Stimulated activated CD8-positive, alpha-beta memory T cell treated with anti-CD3 and anti-CD28 coated beads, Interleukin-7, amount 100 ng/mL, for 48 hours (primary cell): ENCODE measurements around the gene SLC5A12.

Experiments
- DNase-seq, 2 donors: peaks; one replicate each; pipeline ENCODE4 v3.0.0-alpha.2; 2020; ENCODE audit warnings: low read depth in 1 of 2; ENCODE audit errors: extremely low read depth in 1 of 2

The SLC5A12 gene

GRCh38 chr11:26726960-26727359 lies 5.1 kb upstream of the SLC5A12 start:
- no peak for DNase-seq

- DNase-seq, result no peak
These were observed 1.9 kb downstream of the SLC5A12 start for GRCh38 chr11:26719998-26720397.

GRCh38 chr11:26719289-26719973 lies 2.4 kb downstream of the SLC5A12 start:
- DNase-seq, result no peak

DNA sequence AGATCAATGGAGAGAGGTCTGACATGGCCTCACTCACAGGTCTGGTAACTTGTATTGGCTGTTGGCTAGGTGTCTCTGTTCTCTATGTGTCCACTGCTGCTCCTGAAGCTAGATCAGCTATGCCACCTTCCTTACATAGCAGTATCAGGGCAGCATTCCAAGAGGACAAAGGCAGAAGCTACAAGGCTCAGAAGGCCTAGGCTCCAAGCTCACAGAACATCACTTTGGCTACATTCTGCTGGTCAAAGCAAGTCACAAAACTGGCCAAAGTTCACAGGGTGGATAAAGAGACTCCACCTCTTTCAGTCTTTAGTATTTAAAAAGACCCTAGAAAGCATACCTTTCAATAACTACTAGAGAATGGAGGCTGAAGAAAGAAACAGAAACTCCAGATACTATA lies 4.1 kb downstream of the SLC5A12 start:
- DNase-seq, result no peak

GRCh38 chr11:26715133-26715532 lies 6.7 kb downstream of the SLC5A12 start:
- DNase-seq, result no peak

- no peak for DNase-seq
These were observed 9.4 kb downstream of the SLC5A12 start for GRCh38 chr11:26712497-26712896.

GRCh38 chr11:26710489-26710888 lies 11.4 kb downstream of the SLC5A12 start:
- DNase-seq, result no peak

DNA sequence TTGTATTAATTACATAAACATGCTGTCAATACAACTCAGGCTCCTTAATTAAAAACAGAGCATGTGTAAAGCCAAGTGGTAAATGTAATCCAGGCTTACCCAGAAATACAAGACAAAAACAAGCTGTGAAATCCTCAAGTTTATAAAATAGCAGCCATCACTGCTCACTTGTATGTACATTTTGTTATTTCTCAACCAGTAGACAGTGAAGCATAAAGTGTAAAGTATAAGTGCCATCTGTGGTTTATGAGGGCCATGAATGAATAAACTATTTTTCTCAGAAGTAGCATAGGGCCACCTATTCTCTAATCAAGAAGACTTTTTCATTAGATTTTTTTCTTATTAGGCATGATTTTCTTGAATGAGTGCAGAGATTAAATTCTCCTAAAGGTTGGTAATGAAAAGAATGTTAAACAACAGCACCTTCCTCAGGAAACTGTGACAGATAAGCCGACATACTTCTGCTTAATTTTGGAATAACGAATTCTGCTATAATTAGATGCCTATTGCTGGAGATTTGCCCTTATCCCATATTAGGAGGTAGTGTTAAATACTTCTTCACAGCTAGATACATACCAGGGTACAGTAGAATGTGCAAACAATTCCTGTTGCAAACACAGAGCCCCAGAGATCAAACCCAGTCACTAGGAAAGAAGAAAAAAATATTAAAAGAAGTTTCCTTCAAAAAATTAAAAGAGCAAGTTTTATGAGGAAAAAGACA lies 13.0 kb downstream of the SLC5A12 start:
- DNase-seq, result no peak

- no peak for DNase-seq
These were observed 15.7 kb downstream of the SLC5A12 start for GRCh38 chr11:26706181-26706580.

DNA sequence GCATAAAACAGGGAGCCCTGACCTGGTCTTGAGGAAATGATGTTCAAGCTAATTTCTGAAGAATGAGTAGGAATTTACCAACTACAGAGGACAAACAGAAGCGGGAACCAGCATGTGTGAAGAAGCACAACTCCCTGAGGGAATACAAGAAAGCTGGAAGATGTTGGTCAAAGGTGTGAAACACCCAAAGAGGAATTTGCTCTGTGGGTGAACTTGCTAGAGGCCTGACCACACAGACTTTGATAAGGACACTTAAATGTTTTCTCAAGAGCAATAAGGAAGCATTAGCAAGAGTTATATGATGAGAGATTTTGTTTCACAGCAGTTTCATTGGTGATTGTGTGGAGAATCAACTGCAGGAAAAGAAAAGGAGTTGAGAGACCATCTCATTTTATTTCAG lies 17.6 kb downstream of the SLC5A12 start:
- no peak for DNase-seq

GRCh38 chr11:26703411-26704191 lies 18.3 kb downstream of the SLC5A12 start:
- DNase-seq, result no peak

DNA sequence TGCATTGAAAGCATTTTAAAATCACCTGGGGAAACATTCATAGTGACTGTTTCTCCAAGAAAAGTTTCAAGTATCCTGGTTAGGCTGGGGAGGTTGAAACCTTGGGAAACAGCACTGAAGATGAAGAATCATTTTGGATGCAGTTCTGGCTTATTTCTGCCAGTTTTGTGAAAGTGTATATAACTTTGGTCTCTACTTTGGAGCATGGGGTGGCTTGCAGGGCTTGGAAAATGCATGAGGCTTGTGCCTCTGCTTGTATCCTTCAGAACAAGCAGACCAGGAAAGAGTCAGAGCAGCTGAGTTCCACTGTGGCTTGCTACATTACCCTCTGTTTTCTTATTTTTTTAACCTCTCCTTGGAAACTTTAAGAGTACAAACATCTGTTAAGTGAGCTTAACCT lies 19.5 kb downstream of the SLC5A12 start:
- no peak for DNase-seq

- DNase-seq, result no peak
These were observed 21.2 kb downstream of the SLC5A12 start for GRCh38 chr11:26700574-26701235.

- no peak for DNase-seq
These were observed 23.6 kb downstream of the SLC5A12 start for GRCh38 chr11:26698224-26698623.

DNA sequence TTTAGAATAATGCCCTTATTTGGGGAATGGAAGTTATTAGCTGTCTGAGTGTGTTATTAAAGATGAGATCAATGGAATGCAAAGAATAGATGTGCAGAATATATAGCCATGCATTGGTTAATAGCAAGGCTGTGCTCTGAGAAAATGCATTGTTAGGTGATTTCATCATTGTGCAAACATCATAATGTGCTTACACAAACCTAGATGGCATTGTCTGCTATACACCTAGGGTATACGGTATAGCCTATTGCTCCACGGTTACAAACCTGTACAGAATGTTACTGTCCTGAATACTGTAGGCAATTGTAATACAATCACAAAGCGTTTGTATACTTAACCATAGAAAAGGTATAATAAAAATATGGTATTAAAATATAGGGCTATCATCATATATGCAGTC lies 25.5 kb downstream of the SLC5A12 start:
- no peak for DNase-seq

- no peak for DNase-seq
These were observed 33.2 kb downstream of the SLC5A12 start for GRCh38 chr11:26688701-26689100.

DNA sequence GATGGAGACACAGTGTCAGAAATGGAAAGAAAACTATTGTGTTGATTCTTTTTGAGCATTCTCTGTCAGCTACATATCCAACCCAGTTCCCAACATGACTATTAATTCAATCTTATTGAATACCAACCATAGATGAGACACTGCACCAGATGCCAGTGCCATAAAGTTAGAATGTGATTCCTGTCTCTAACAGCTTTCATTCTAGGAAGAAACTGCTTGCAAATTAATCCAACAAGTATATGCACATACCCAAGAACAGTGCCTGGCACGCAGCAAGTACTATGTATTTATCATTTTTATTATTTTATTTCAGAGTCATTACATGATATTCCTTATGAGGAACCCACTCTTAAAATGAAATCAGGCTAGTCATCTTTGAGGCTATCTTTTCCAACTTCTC lies 34.5 kb downstream of the SLC5A12 start:
- no peak for DNase-seq

DNA sequence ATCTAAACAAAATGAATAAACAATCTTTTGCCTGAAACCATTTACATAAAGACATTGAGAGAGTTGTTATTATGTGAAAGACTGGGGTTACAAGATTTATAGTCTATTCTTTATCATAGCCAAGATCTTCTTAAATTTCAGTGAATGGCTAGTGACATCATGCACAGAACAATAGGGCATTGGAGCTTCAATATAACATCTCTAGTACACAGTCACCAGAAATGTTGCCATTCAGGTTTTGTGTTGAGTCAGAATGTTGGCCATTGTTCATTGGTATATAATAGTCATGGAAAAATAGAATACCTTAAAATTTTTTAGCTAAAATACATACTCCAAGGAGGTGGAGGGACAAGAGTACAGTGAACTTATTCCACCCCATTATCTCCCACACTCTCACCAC lies 44.3 kb downstream of the SLC5A12 start:
- DNase-seq, result no peak

GRCh38 chr11:26676641-26677040 lies 45.2 kb downstream of the SLC5A12 start:
- no peak for DNase-seq

DNA sequence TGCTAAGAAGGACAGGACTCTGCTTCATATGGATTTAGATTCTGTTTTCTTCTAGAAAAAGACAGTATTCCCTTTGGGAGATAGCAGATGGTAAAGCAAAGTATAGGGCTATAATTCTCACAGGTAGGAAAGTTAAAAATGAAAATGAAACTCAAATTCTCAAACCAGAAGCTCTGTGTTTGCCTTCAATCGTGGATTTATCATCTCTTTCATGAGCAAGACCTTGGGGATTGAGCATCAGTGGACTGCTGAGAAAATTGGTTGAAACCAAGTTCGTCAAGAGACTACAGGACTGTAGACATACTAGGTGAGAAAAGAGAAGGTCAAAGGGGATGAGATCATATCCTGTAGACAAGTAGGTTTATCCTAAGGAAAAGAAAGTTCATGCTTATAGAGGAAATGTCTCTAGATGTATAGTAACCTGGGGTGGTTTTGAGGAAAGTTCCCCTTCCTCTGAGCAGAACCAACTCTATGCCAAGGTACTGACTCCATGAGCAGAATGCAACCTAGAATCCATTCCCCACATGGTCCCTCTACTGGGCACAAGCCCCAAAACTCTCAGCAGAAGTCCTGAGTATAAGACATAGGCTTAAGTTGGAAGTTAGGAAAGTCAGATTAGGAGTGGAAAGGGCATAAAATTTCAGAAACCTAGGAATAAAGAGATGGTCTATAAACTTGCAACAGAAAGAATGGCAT lies 46.5 kb downstream of the SLC5A12 start:
- DNase-seq, result no peak

- DNase-seq, result no peak
These were observed 55.9 kb downstream of the SLC5A12 start for GRCh38 chr11:26665946-26666345.
